Effector memory CD4-positive, alpha-beta T cell (primary cell): ENCODE results near the gene DRC7.
"Not testable (repeated sequence)": the region's sequence is repeated elsewhere in the genome, so short reads cannot be mapped to it uniquely, and the experiment has no call there.

Experiments
- DNase-seq, 3 donors: peaks; one replicate each; pipeline ENCODE4 v3.0.0-alpha.2; 2020
- H3K27ac ChIP-seq: 2 replicates; pipeline ENCODE4 v1.7.0; 2013; ENCODE audit warnings: mild to moderate bottlenecking, low read length, moderate library complexity; ENCODE audit not compliant: insufficient read depth, poor library complexity, severe bottlenecking
- H3K27me3 ChIP-seq: replicated peaks from 2 replicates; pipeline ENCODE4 v1.7.0; 2013; ENCODE audit warnings: mild to moderate bottlenecking, low read length; ENCODE audit not compliant: insufficient read depth, control insufficient read depth, poor library complexity, severe bottlenecking
- H3K36me3 ChIP-seq: 2 replicates; pipeline ENCODE4 v1.7.0; 2013; ENCODE audit warnings: mild to moderate bottlenecking, low read length, moderate library complexity; ENCODE audit not compliant: control insufficient read depth, insufficient read depth
- H3K4me1 ChIP-seq: 2 replicates; pipeline ENCODE4 v1.7.0; 2013; ENCODE audit warnings: low read length, mild to moderate bottlenecking; ENCODE audit not compliant: control insufficient read depth, insufficient read depth, poor library complexity, severe bottlenecking
- H3K4me3 ChIP-seq: 2 replicates; pipeline ENCODE4 v1.7.0; 2013; ENCODE audit warnings: low read length, low read depth, mild to moderate bottlenecking; ENCODE audit not compliant: insufficient read depth, poor library complexity, severe bottlenecking
- H3K9me3 ChIP-seq: 2 replicates; pipeline ENCODE4 v1.7.0; 2013; ENCODE audit warnings: mild to moderate bottlenecking, low read length, moderate library complexity; ENCODE audit not compliant: control insufficient read depth

Gene DRC7

GRCh38 chr16:57742543-57742942 is 47.9 kb downstream of the DRC7 start:
- H3K9me3 ChIP-seq: no peaks in the 10 kb centered on the region
- H3K27ac ChIP-seq: no peak overlapping the region
- no peak for DNase-seq
- H3K4me1 ChIP-seq: no peaks in the 10 kb centered on the region
- H3K27me3 ChIP-seq: no peaks in the 10 kb centered on the region
- no peak overlapping the region for H3K4me3 ChIP-seq
- H3K36me3 ChIP-seq: peaks cover 4% of the 10 kb centered on the region

GRCh38 chr16:57743458-57743857 is 48.9 kb downstream of the DRC7 start:
- no peaks in the 10 kb centered on the region for H3K9me3 ChIP-seq
- H3K27me3 ChIP-seq: no peaks in the 10 kb centered on the region
- DNase-seq: no peak
- peaks cover 4% of the 10 kb centered on the region for H3K36me3 ChIP-seq
- no peak overlapping the region for H3K27ac ChIP-seq
- no peak overlapping the region for H3K4me3 ChIP-seq
- no peaks in the 10 kb centered on the region for H3K4me1 ChIP-seq

- H3K27ac ChIP-seq: no peak overlapping the region
- H3K4me3 ChIP-seq: no peak overlapping the region
- DNase-seq: no peak
- H3K9me3 ChIP-seq: no peaks in the 10 kb centered on the region
- no peaks in the 10 kb centered on the region for H3K4me1 ChIP-seq
- H3K36me3 ChIP-seq: peaks cover 4% of the 10 kb centered on the region
- H3K27me3 ChIP-seq: no peaks in the 10 kb centered on the region
Measured at GRCh38 chr16:57743886-57744641, 49.5 kb downstream of the DRC7 start.

- no peaks in the 10 kb centered on the region for H3K4me1 ChIP-seq
- peaks cover 6% of the 10 kb centered on the region for H3K36me3 ChIP-seq
- DNase-seq: no peak
- no peak overlapping the region for H3K27ac ChIP-seq
- H3K27me3 ChIP-seq: no peaks in the 10 kb centered on the region
- H3K9me3 ChIP-seq: no peaks in the 10 kb centered on the region
- H3K4me3 ChIP-seq: no peak overlapping the region
Measured at GRCh38 chr16:57744642-57744903, 50.0 kb downstream of the DRC7 start.

- DNase-seq: no peak
- no peak overlapping the region for H3K27ac ChIP-seq
- no peaks in the 10 kb centered on the region for H3K4me1 ChIP-seq
- H3K36me3 ChIP-seq: peaks cover 12% of the 10 kb centered on the region
- no peak overlapping the region for H3K4me3 ChIP-seq
- H3K27me3 ChIP-seq: no peaks in the 10 kb centered on the region
- H3K9me3 ChIP-seq: no peaks in the 10 kb centered on the region
Measured at GRCh38 chr16:57745768-57746167, 51.2 kb downstream of the DRC7 start.

GRCh38 chr16:57746316-57746715 is 51.7 kb downstream of the DRC7 start:
- DNase-seq, H3K9me3 ChIP-seq, H3K4me1 ChIP-seq, H3K4me3 ChIP-seq, H3K27ac ChIP-seq, H3K27me3 ChIP-seq: not testable (repeated sequence)
- H3K36me3 ChIP-seq: peaks cover 12% of the 10 kb centered on the region

- Histone ChIP-seq H3K9me3 (no peaks in the 10 kb centered on the region), H3K4me1 (no peaks in the 10 kb centered on the region), H3K36me3 (peaks cover 19% of the 10 kb centered on the region), H3K27ac (no peak overlapping the region), H3K27me3 (no peaks in the 10 kb centered on the region), H3K4me3 (no peak overlapping the region)
- no peak for DNase-seq
Measured at GRCh38 chr16:57747091-57747490, 52.5 kb downstream of the DRC7 start.

- Histone ChIP-seq H3K4me3 (no peak overlapping the region), H3K27ac (no peak overlapping the region), H3K36me3 (peaks cover 17% of the 10 kb centered on the region), H3K9me3 (no peaks in the 10 kb centered on the region), H3K27me3 (no peaks in the 10 kb centered on the region), H3K4me1 (no peaks in the 10 kb centered on the region)
- no peak for DNase-seq
Measured at GRCh38 chr16:57747496-57747895, 52.9 kb downstream of the DRC7 start.

- no peak overlapping the region for H3K4me3 ChIP-seq
- no peaks in the 10 kb centered on the region for H3K4me1 ChIP-seq
- peaks cover 16% of the 10 kb centered on the region for H3K36me3 ChIP-seq
- H3K27ac ChIP-seq: no peak overlapping the region
- H3K27me3 ChIP-seq: no peaks in the 10 kb centered on the region
- no peaks in the 10 kb centered on the region for H3K9me3 ChIP-seq
- no peak for DNase-seq
Measured at GRCh38 chr16:57747996-57748395, 53.4 kb downstream of the DRC7 start.

- no peaks in the 10 kb centered on the region for H3K9me3 ChIP-seq
- DNase-seq: no peak
- H3K36me3 ChIP-seq: peaks cover 16% of the 10 kb centered on the region
- H3K27me3 ChIP-seq: no peaks in the 10 kb centered on the region
- no peak overlapping the region for H3K4me3 ChIP-seq
- H3K27ac ChIP-seq: no peak overlapping the region
- H3K4me1 ChIP-seq: no peaks in the 10 kb centered on the region
Measured at GRCh38 chr16:57748596-57748995, 54.0 kb downstream of the DRC7 start.
